GM23338 (cell line): ENCODE results near the gene FAM171A1.

Source experiments
- EZH2 ChIP-seq: fragments of 200-600 bp; sonication (generic); IDR thresholded peaks from one replicate; pipeline ENCODE4 v1.8.0; 2017; ENCODE audit warnings: antibody characterized with exemption, mild to moderate bottlenecking, low read depth; ENCODE audit not compliant: unreplicated experiment
- JUNB ChIP-seq: IDR thresholded peaks from one replicate; pipeline ENCODE4 v1.6.1; 2016; ENCODE audit warnings: antibody characterized with exemption; ENCODE audit not compliant: unreplicated experiment
- POLR2AphosphoS5 ChIP-seq: IDR thresholded peaks from 2 replicates; pipeline ENCODE4 v1.6.1; 2016; ENCODE audit warnings: antibody characterized with exemption, low read depth
- STAT1 ChIP-seq: IDR thresholded peaks from one replicate; pipeline ENCODE4 v1.6.1; 2016; ENCODE audit warnings: antibody characterized with exemption; ENCODE audit not compliant: unreplicated experiment
- ZNF331 ChIP-seq: fragments of 250-450 bp; sonication (Bioruptor Pico); IDR thresholded peaks from 2 replicates; pipeline ENCODE4 v1.5.0; 2020; ENCODE audit warnings: low read depth, mild to moderate bottlenecking, moderate library complexity
- TF ChIP-seq, protein P1 (sequence below): IDR thresholded peaks from one replicate; pipeline ENCODE4 v1.6.1; 2018; ENCODE audit warnings: antibody characterized with exemption; ENCODE audit not compliant: unreplicated experiment
- TF ChIP-seq, protein P2 (sequence below), 2 experiments: fragments of 200-600 bp in 1 of 2; sonication (generic) in 1 of 2; conservative IDR thresholded peaks; 2 replicates each; pipeline versions ENCODE4 v1.5.1 to v1.6.1; 2016 to 2017; ENCODE audit warnings: antibody characterized with exemption in 2 of 2, low read depth in 2 of 2, mild to moderate bottlenecking in 2 of 2, moderate library complexity in 1 of 2

DNA sequence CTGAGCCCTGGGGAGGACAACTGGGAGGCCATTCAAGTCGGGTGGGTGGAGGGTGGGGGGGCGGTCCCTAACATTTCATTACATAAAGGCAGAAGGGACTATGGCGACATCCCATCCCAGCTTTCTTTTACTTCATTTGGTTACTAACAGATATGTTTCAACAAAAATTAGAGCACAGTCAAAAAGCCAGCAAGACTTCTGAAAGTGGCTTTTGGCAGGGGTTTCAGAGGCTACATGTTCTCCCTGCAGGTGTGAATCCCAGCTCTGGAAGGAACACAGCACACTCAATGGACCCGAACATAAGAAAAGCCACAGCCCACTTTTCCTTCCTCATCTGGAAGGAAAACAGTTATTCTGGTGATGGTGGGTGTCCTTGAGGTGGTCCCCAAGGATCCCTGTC is 7.1 kb downstream of the FAM171A1 start:
- TF ChIP-seq, protein P1, sequence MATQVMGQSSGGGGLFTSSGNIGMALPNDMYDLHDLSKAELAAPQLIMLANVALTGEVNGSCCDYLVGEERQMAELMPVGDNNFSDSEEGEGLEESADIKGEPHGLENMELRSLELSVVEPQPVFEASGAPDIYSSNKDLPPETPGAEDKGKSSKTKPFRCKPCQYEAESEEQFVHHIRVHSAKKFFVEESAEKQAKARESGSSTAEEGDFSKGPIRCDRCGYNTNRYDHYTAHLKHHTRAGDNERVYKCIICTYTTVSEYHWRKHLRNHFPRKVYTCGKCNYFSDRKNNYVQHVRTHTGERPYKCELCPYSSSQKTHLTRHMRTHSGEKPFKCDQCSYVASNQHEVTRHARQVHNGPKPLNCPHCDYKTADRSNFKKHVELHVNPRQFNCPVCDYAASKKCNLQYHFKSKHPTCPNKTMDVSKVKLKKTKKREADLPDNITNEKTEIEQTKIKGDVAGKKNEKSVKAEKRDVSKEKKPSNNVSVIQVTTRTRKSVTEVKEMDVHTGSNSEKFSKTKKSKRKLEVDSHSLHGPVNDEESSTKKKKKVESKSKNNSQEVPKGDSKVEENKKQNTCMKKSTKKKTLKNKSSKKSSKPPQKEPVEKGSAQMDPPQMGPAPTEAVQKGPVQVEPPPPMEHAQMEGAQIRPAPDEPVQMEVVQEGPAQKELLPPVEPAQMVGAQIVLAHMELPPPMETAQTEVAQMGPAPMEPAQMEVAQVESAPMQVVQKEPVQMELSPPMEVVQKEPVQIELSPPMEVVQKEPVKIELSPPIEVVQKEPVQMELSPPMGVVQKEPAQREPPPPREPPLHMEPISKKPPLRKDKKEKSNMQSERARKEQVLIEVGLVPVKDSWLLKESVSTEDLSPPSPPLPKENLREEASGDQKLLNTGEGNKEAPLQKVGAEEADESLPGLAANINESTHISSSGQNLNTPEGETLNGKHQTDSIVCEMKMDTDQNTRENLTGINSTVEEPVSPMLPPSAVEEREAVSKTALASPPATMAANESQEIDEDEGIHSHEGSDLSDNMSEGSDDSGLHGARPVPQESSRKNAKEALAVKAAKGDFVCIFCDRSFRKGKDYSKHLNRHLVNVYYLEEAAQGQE: no peak
- no peak for TF ChIP-seq STAT1
- TF ChIP-seq, protein P2, sequence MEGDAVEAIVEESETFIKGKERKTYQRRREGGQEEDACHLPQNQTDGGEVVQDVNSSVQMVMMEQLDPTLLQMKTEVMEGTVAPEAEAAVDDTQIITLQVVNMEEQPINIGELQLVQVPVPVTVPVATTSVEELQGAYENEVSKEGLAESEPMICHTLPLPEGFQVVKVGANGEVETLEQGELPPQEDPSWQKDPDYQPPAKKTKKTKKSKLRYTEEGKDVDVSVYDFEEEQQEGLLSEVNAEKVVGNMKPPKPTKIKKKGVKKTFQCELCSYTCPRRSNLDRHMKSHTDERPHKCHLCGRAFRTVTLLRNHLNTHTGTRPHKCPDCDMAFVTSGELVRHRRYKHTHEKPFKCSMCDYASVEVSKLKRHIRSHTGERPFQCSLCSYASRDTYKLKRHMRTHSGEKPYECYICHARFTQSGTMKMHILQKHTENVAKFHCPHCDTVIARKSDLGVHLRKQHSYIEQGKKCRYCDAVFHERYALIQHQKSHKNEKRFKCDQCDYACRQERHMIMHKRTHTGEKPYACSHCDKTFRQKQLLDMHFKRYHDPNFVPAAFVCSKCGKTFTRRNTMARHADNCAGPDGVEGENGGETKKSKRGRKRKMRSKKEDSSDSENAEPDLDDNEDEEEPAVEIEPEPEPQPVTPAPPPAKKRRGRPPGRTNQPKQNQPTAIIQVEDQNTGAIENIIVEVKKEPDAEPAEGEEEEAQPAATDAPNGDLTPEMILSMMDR (conservative IDR thresholded peaks at IDR 0.05; ENCODE audit: low read depth in 2 of 2): no peak
- TF ChIP-seq POLR2AphosphoS5: no peak
- no peak for TF ChIP-seq EZH2
- TF ChIP-seq JUNB: no peak
- no peak for TF ChIP-seq ZNF331 (CRISPR knock-in tag)
